Neuronal stem cell (in vitro differentiated cells): Measurements from ENCODE around the gene KIF1C. TPM values are rescaled to one million over a fixed set of nuclear protein-coding genes. Genes with fewer than 3 reads are reported as not detected.

Experiments used
- DNase-seq: peaks from one replicate; pipeline ENCODE4 v3.0.0-alpha.2; 2013; ENCODE audit warnings: low spot score
- H2AFZ ChIP-seq: one replicate; pipeline ENCODE4 v1.6.1; 2013; ENCODE audit warnings: mild to moderate bottlenecking, low read length, inconsistent platforms
- H2AK5ac ChIP-seq: 2 replicates; pipeline ENCODE4 v1.6.1; 2013; ENCODE audit warnings: low read depth, mild to moderate bottlenecking, inconsistent platforms, low read length, moderate library complexity, mixed read lengths
- H2BK120ac ChIP-seq: 2 replicates; pipeline ENCODE4 v1.6.1; 2013; ENCODE audit warnings: low read depth, mild to moderate bottlenecking, inconsistent platforms, low read length, moderate library complexity, mixed read lengths
- H2BK12ac ChIP-seq: one replicate; pipeline ENCODE4 v1.6.1; 2013; ENCODE audit warnings: low read length, inconsistent platforms
- H2BK15ac ChIP-seq: 2 replicates; pipeline ENCODE4 v1.6.1; 2013; ENCODE audit warnings: mild to moderate bottlenecking, low read length, inconsistent platforms, mixed read lengths
- H2BK5ac ChIP-seq: one replicate; pipeline ENCODE4 v1.6.1; 2013; ENCODE audit warnings: inconsistent platforms, mild to moderate bottlenecking, low read length, moderate library complexity
- H3K14ac ChIP-seq: one replicate; pipeline ENCODE4 v1.6.1; 2013; ENCODE audit warnings: low read length, inconsistent platforms
- H3K18ac ChIP-seq: 2 replicates; pipeline ENCODE4 v1.6.1; 2013; ENCODE audit warnings: low read length, inconsistent platforms
- H3K23ac ChIP-seq: 2 replicates; pipeline ENCODE4 v1.6.1; 2013; ENCODE audit warnings: low read depth, mild to moderate bottlenecking, mixed read lengths, low read length, inconsistent platforms; ENCODE audit not compliant: poor library complexity
- H3K27ac ChIP-seq: replicated peaks from 3 replicates; pipeline ENCODE4 v1.5.1; 2013; ENCODE audit warnings: low read length, inconsistent platforms
- H3K27me3 ChIP-seq, 3 experiments: 2 replicates each; pipeline ENCODE4 v1.6.1; 2013; ENCODE audit warnings: low read length in 3 of 3, mild to moderate bottlenecking in 2 of 3, inconsistent platforms in 1 of 3, low read depth in 1 of 3, mixed read lengths in 1 of 3, moderate library complexity in 1 of 3; ENCODE audit not compliant: control insufficient read depth in 3 of 3, insufficient read depth in 3 of 3
- H3K36me3 ChIP-seq, 2 donors: replicated peaks in 1 of 2; 2 replicates each; pipeline ENCODE4 v1.6.1; 2013; ENCODE audit warnings: low read length in 2 of 2; ENCODE audit not compliant: control insufficient read depth in 2 of 2, insufficient read depth in 2 of 2
- H3K4ac ChIP-seq: 2 replicates; pipeline ENCODE4 v1.6.1; 2013; ENCODE audit warnings: inconsistent platforms, mild to moderate bottlenecking, low read length, moderate library complexity
- H3K4me1 ChIP-seq, 2 donors: 1 replicate in 1 of 2; 2 replicates in 1 of 2; pipeline ENCODE4 v1.6.1; 2013; ENCODE audit warnings: low read length in 2 of 2, low read depth in 1 of 2; ENCODE audit not compliant: control insufficient read depth in 2 of 2, insufficient read depth in 1 of 2
- H3K4me2 ChIP-seq: one replicate; pipeline ENCODE4 v1.6.1; 2013; ENCODE audit warnings: mild to moderate bottlenecking, low read length, inconsistent platforms; ENCODE audit not compliant: insufficient read depth, poor library complexity, severe bottlenecking
- H3K4me3 ChIP-seq, 2 donors: 2 replicates each; pipeline ENCODE4 v1.5.1; 2013; ENCODE audit warnings: low read length in 2 of 2, mild to moderate bottlenecking in 2 of 2, inconsistent platforms in 1 of 2, moderate library complexity in 1 of 2
- H3K79me1 ChIP-seq: one replicate; pipeline ENCODE4 v1.6.1; 2013; ENCODE audit warnings: low read depth, mild to moderate bottlenecking, inconsistent platforms, low read length, moderate library complexity
- H3K9ac ChIP-seq: one replicate; pipeline ENCODE4 v1.6.1; 2013; ENCODE audit warnings: mild to moderate bottlenecking, low read depth, low read length, inconsistent platforms; ENCODE audit not compliant: poor library complexity
- H3K9me3 ChIP-seq, 2 donors: replicated peaks in 1 of 2; 2 replicates each; pipeline versions ENCODE3 to v1.6.1; 2013; ENCODE audit warnings: low read length in 2 of 2, mild to moderate bottlenecking in 2 of 2, inconsistent platforms in 1 of 2, low read depth in 1 of 2, mixed read lengths in 1 of 2, moderate library complexity in 1 of 2; ENCODE audit not compliant: control insufficient read depth in 2 of 2, insufficient read depth in 1 of 2
- H4K8ac ChIP-seq: one replicate; pipeline ENCODE4 v1.6.1; 2013; ENCODE audit warnings: low read depth, mild to moderate bottlenecking, inconsistent platforms, low read length, moderate library complexity
- H4K91ac ChIP-seq: one replicate; pipeline ENCODE4 v1.6.1; 2013; ENCODE audit warnings: low read length, low read depth, mild to moderate bottlenecking, inconsistent platforms; ENCODE audit not compliant: poor library complexity
- WGBS, 2 donors: extraction: QIAGEN DNeasy Blood & Tissue Kit; methylation state at CpG; one replicate each; pipeline ENCODE4 v1.1.7; 2013; ENCODE audit warnings: missing lambda C conversion rate in 2 of 2, mixed read lengths in 1 of 2; ENCODE audit not compliant: insufficient read length in 2 of 2, insufficient replicate concordance in 1 of 2; ENCODE audit errors: extremely low coverage in 2 of 2; 5-methylcytosine and 5-hydroxymethylcytosine counted together
- polyA plus RNA-seq, 2 experiments: library from polyadenylated mRNA; stranded (reverse); fragments of 200-250 nt; gene quantifications; one replicate each; pipeline ENCODE4 v1.2.3, GENCODE V29; 2013

The KIF1C gene
- 16.5 TPM for polyA plus RNA-seq (2013, experiment 1 of 2)
- 16.8 TPM for polyA plus RNA-seq (2013, experiment 2 of 2)

DNA sequence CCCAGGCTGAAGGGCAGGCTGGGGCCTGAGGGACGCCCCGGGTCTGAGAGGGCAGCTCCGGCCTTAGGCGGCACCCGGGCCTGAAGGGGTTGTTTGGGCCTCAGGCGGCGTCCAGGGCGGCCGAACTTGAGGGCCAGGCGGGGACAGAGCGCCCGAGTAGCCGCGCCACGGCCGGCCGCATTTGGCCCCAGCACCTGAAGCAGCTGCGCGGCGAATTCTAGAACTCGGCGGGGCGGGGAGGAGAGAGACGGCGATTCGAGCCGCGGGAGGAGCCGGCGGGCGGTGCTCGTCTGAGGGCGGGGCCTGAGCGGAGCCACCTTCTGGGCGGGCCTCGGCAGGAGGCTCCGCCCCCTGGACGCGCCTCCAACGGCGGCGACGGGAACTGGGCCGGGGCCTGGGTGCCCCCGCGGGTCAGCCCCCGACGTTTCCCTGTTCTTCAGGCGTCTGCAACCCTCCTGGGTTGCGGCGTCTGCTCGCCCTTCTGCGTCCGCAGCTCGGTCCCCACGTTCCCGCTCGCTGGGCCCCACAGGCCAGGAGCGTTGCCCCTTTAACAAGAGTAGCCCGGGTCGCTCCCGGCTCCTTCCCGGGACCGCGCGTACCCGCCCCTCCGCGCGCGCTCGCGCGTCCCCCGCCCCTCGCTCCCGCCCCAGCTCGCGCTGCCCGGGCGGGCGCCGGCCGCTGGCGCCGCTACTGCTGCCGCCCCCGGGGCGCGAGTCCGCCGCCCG, at the start of gene KIF1C, which contains the start of gene INCA1:
KIF1C (plus strand) TSS at position 649 of the 725 bp plus-strand sequence. CDS start 2,297 bp downstream, outside the sequence.
INCA1 (minus strand) TSS at position 221 of the 725 bp plus-strand sequence. CDS start 3,085 bp downstream, outside the sequence.
- H3K27me3 ChIP-seq, result peaks cover 0 to 14% (median 4%) of the 10 kb centered on the region in 3 experiments
- H2BK12ac ChIP-seq, result peak within 1 kb of the TSS; percentile 41
- H3K4me3 ChIP-seq, result peak within 1 kb of the TSS; percentile 71 to 95
- no peak within 1 kb of the TSS for H4K91ac ChIP-seq
- H3K27ac ChIP-seq, result peak within 1 kb of the TSS; percentile 91
- peak within 1 kb of the TSS; percentile 85 for H2BK15ac ChIP-seq
- H4K8ac ChIP-seq, result peak within 1 kb of the TSS; percentile 43
- peak within 1 kb of the TSS; percentile 81 for H2BK120ac ChIP-seq
- WGBS, 2 donors, result no CpG with 5 or more reads among the region's 93 CpGs
- H2AK5ac ChIP-seq, result peak within 1 kb of the TSS; percentile 84
- no peaks in the 10 kb centered on the region for H3K9me3 ChIP-seq
- peaks cover 6 to 18% of the 10 kb centered on the region in 2 donors for H3K4me1 ChIP-seq
- no peak within 1 kb of the TSS for H3K4ac ChIP-seq
- peaks cover 9% of the 10 kb centered on the region for H3K79me1 ChIP-seq
- DNase-seq, result peak; percentile 89
- H3K9ac ChIP-seq, result peak within 1 kb of the TSS; percentile 98
- peak within 1 kb of the TSS; percentile 100 for H3K18ac ChIP-seq
- peak within 1 kb of the TSS; percentile 97 for H2AFZ ChIP-seq
- H3K14ac ChIP-seq, result peak within 1 kb of the TSS; percentile 49
- H3K4me2 ChIP-seq, result peak within 1 kb of the TSS; percentile 93
- peak within 1 kb of the TSS; percentile 73 for H3K23ac ChIP-seq
- peaks cover 11 to 24% of the 10 kb centered on the region in 2 donors for H3K36me3 ChIP-seq
- H2BK5ac ChIP-seq, result peak within 1 kb of the TSS; percentile 93

DNA sequence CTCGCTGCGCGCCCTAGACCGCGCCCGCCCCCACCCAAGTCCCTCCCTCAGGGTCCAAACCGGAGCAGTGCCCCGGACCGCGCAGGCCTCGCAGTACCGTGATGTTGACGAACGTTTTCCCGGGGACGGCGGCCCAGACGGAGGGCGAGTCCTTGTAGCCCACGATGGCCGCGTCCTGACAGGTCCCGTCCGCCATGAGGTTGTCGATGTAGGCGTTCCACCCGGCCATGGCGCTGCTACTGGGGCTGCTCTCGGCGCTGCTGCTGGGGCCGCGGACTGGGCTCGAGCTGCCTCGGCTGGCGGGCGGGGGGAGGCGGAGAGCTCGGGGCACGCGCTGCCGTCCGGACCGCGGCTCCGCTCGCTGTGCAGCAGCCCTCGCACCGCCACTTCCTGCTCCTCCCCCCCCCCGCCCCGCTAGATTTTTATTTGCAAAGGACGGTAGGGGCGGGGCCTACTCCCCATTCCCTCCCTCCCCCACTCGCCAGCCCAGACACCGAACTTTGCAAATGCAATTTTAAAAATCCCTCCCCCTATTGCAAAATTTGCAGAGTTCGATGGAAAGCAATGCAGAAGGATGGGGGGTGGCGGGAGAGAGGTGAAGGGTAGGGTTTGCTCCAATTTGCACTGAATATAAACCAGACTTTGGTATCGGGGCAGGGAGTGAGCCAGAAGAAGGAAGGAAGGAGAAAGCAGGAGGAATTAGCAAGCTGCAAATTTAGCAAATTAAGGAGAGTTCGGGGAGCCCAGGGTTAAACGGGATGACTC, 49.4 kb upstream of the KIF1C start, which contains the start of gene PFN1:
PFN1 (minus strand) TSS at position 365 of the 765 bp plus-strand sequence; CDS start at position 229, 136 bp downstream.
- Histone ChIP-seq H3K79me1 (peaks cover 6% of the 10 kb centered on the region), H3K4me2 (peak within 1 kb of the TSS; percentile 95), H2AFZ (peak within 1 kb of the TSS; percentile 91), H3K4me3 (peak within 1 kb of the TSS; percentile 100), H2BK12ac (peak within 1 kb of the TSS; percentile 99), H3K36me3 (peaks cover 26 to 38% of the 10 kb centered on the region in 2 donors), H4K8ac (peak within 1 kb of the TSS; percentile 88), H2BK5ac (peak within 1 kb of the TSS; percentile 100), H3K9ac (peak within 1 kb of the TSS; percentile 100), H2BK120ac (peak within 1 kb of the TSS; percentile 95), H2AK5ac (peak within 1 kb of the TSS; percentile 98), H3K4me1 (peaks cover 18 to 22% of the 10 kb centered on the region in 2 donors), H3K14ac (peak within 1 kb of the TSS; percentile 98), H4K91ac (peak within 1 kb of the TSS; percentile 88), H3K27ac (peak within 1 kb of the TSS; percentile 100), H3K9me3 (no peaks in the 10 kb centered on the region), H2BK15ac (peak within 1 kb of the TSS; percentile 96), H3K4ac (peak within 1 kb of the TSS; percentile 94), H3K23ac (peak within 1 kb of the TSS; percentile 99), H3K18ac (peak within 1 kb of the TSS; percentile 100), H3K27me3 (no peaks in the 10 kb centered on the region)
- WGBS, 2 donors, result no CpG with 5 or more reads among the region's 59 CpGs
- peak; percentile 82 for DNase-seq

DNA sequence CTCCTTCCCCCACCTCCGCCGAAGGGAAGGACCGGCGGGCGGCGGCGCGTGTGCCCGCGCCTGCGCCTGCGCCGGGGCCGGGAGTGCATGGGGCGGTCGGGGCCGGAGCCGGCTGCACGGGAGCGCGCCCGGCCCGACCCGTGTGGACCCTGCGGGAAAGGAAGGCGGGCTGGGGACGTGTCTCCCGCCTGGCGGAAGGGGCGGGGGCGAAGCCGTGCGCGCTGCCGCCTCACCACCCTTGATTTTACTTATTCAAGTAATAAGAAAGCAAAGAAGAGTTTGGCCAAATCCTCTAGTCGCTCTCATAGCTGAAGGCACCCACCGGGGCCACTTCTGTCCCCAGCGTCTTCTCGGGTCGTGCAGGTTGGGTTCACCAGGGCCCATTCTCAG, 48.8 kb upstream of the KIF1C start:
- Histone ChIP-seq H3K18ac (peak overlapping the region; percentile 93), H2BK120ac (no peak overlapping the region), H3K36me3 (peaks cover 23 to 32% of the 10 kb centered on the region in 2 donors), H2BK15ac (no peak overlapping the region), H3K9me3 (no peaks in the 10 kb centered on the region), H3K4ac (no peak overlapping the region), H3K9ac (peak overlapping the region; percentile 32), H4K91ac (no peak overlapping the region), H3K27ac (peak overlapping the region; percentile 100), H3K79me1 (peaks cover 6% of the 10 kb centered on the region), H2AFZ (peak overlapping the region; percentile 91), H4K8ac (no peak overlapping the region), H2AK5ac (peak overlapping the region; percentile 88), H3K27me3 (no peaks in the 10 kb centered on the region), H3K23ac (peak overlapping the region; percentile 89), H3K14ac (no peak overlapping the region), H3K4me3 (peak overlapping the region; percentile 84 to 100), H2BK5ac (peak overlapping the region; percentile 100), H3K4me1 (peaks cover 18 to 22% of the 10 kb centered on the region in 2 donors), H3K4me2 (peak overlapping the region; percentile 95), H2BK12ac (no peak overlapping the region)
- peak; percentile 88 for DNase-seq
- WGBS, 2 donors, result no CpG with 5 or more reads among the region's 40 CpGs
